ENCODE data around the gene MED8.

GRCh38 chr1:43348809-43349593, 40.6 kb downstream of the MED8 start:
- peak; percentile 62 for TF ChIP-seq POLR2A (IDR thresholded peaks at IDR 0.05; ENCODE audit: low read depth, low read length)
- peak; percentile 58; the same call in 1 of the 2 replicates for TF ChIP-seq POLR2AphosphoS5 (IDR thresholded peaks at IDR 0.05; ENCODE audit: low read depth, low read length)
